Stomach (tissue), 4 donors: Measurements from ENCODE around the gene MYO16.

Source experiments
- EP300 ChIP-seq: sonication (generic); formaldehyde crosslinking; IDR thresholded peaks from one replicate; pipeline ENCODE4 v1.6.1; 2017; ENCODE audit warnings: antibody characterized with exemption
- POLR2A ChIP-seq, 4 donors: fragments of 450-650 bp; IDR thresholded peaks; one replicate each; pipeline ENCODE4 v1.6.1; 2016; ENCODE audit warnings: antibody characterized with exemption in 4 of 4, control low read depth in 2 of 4, mild to moderate bottlenecking in 1 of 4, moderate library complexity in 1 of 4
- POLR2AphosphoS5 ChIP-seq, 3 donors: sonication (generic); formaldehyde crosslinking; IDR thresholded peaks; one replicate each; pipeline ENCODE4 v1.6.1; 2016; ENCODE audit warnings: antibody characterized with exemption in 3 of 3
- TF ChIP-seq, protein P1 (sequence below), 7 experiments: fragments of 450-650 bp in 4 of 7; fragments of 200-600 bp in 3 of 7; sonication (generic) in 3 of 7; IDR thresholded peaks; one replicate each; pipeline ENCODE4 v1.5.1; 2016 to 2019; ENCODE audit warnings: antibody characterized with exemption in 7 of 7, control low read depth in 2 of 7, mild to moderate bottlenecking in 1 of 7

DNA sequence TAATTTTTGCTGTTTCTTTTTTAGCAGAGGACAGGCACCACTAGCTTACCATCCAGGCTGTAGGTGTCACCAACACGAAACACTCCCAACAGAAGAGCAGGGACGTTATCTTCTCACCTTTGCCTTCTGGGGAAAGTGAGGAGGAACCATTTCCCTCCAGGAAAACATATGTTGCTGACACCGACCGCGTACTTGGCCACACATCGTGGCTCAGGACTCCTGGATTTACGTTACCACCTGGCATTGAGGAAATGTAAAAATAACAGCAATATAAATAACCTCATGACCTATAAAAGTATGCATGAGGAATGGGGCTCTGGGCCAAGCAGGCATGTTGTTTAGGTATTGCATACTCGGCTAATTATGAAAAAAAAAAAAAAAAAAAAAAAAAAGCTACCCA lies 525.1 kb downstream of the MYO16 start:
- TF ChIP-seq, protein P1, sequence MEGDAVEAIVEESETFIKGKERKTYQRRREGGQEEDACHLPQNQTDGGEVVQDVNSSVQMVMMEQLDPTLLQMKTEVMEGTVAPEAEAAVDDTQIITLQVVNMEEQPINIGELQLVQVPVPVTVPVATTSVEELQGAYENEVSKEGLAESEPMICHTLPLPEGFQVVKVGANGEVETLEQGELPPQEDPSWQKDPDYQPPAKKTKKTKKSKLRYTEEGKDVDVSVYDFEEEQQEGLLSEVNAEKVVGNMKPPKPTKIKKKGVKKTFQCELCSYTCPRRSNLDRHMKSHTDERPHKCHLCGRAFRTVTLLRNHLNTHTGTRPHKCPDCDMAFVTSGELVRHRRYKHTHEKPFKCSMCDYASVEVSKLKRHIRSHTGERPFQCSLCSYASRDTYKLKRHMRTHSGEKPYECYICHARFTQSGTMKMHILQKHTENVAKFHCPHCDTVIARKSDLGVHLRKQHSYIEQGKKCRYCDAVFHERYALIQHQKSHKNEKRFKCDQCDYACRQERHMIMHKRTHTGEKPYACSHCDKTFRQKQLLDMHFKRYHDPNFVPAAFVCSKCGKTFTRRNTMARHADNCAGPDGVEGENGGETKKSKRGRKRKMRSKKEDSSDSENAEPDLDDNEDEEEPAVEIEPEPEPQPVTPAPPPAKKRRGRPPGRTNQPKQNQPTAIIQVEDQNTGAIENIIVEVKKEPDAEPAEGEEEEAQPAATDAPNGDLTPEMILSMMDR (IDR thresholded peaks at IDR 0.05), result no peak
- TF ChIP-seq POLR2AphosphoS5 (IDR thresholded peaks at IDR 0.05) (no peak), EP300 (no peak), POLR2A (IDR thresholded peaks at IDR 0.05) (no peak)
